H1 (cell line): ENCODE results near the gene TBC1D22A. TPM values are rescaled to one million over a fixed set of nuclear protein-coding genes. Genes with fewer than 3 reads are reported as not detected.

ENCODE experiments used
- ATF2 ChIP-seq: IDR thresholded peaks from 2 replicates; pipeline ENCODE4 v1.6.1; 2012; ENCODE audit warnings: low read length, inconsistent platforms
- ATF3 ChIP-seq: IDR thresholded peaks from 2 replicates; pipeline ENCODE4 v1.6.1; 2011; ENCODE audit warnings: low read depth, mild to moderate bottlenecking, low read length; ENCODE audit not compliant: insufficient read depth
- CEBPB ChIP-seq: IDR thresholded peaks from 2 replicates; pipeline ENCODE4 v1.6.1; 2012; ENCODE audit warnings: low read depth, low read length
- CHD7 ChIP-seq: fragments of 300-600 bp; sonication (generic); IDR thresholded peaks from 2 replicates; pipeline ENCODE4 v1.7.1; 2012; ENCODE audit warnings: low read length, moderate library complexity, mild to moderate bottlenecking, inconsistent platforms; ENCODE audit not compliant: insufficient replicate concordance
- EZH2 ChIP-seq: fragments of 200-600 bp; sonication (generic); IDR thresholded peaks from 2 replicates; pipeline ENCODE4 v1.7.1; 2012; ENCODE audit warnings: low read depth, mild to moderate bottlenecking, moderate library complexity, low read length, inconsistent platforms; ENCODE audit not compliant: severe bottlenecking
- GABPA ChIP-seq: IDR thresholded peaks from 2 replicates; pipeline ENCODE4 v1.6.1; 2011; ENCODE audit warnings: mild to moderate bottlenecking, low read length, moderate library complexity, borderline replicate concordance; ENCODE audit not compliant: insufficient read depth
- PHF8 ChIP-seq: fragments of 200-600 bp; sonication (generic); conservative IDR thresholded peaks from 2 replicates; pipeline ENCODE4 v1.7.1; 2012; ENCODE audit warnings: low read depth, mild to moderate bottlenecking, inconsistent platforms, low read length, moderate library complexity
- POLR2A ChIP-seq, 2 experiments: IDR thresholded peaks; 1 replicate in 1 of 2; 2 replicates in 1 of 2; pipeline ENCODE4 v1.6.1; 2011; ENCODE audit warnings: low read depth in 2 of 2, low read length in 2 of 2, mild to moderate bottlenecking in 2 of 2; ENCODE audit errors: control extremely low read depth in 1 of 2
- POU5F1 ChIP-seq: IDR thresholded peaks from 2 replicates; pipeline ENCODE4 v1.6.1; 2011; ENCODE audit warnings: low read depth, mild to moderate bottlenecking, low read length, moderate library complexity
- RBBP5 ChIP-seq: IDR thresholded peaks from 2 replicates; pipeline ENCODE4 v1.7.1; 2012; ENCODE audit warnings: low read depth, mild to moderate bottlenecking, inconsistent platforms, low read length, moderate library complexity, borderline replicate concordance
- polyA plus RNA-seq, 7 experiments: library from polyadenylated mRNA; depleted of rRNA in 3 of 7; stranded (reverse) in 5 of 7; unstranded in 2 of 7; fragments of >200 nt in 5 of 7; fragments of 200-250 nt in 2 of 7; gene quantifications; 1 replicate in 5 of 7; 2 replicates in 1 of 7; 4 replicates in 1 of 7; pipeline versions ENCODE4 v1.2.1 to v1.2.3, GENCODE V29; 2011 to 2013; ENCODE audit warnings: missing spikeins in 2 of 7, mixed read lengths in 2 of 7
- total RNA-seq: library from RNA; stranded (reverse); fragmentation: NEBNext Ultra II Directional; extraction: Animal tissue kit (Norgen Biotek cat#: 25700); gene quantifications from 2 replicates; pipeline ENCODE4 v1.2.1, GENCODE V29; 2021

The TBC1D22A gene
- total and polyA plus RNA-seq, 2 of the 8 experiments (the other 6 are each of a cell fraction or from before 2014, with no cell fraction given) = 11.9 to 18.4 TPM

- no peak for TF ChIP-seq CHD7
- TF ChIP-seq RBBP5 = no peak
- TF ChIP-seq POLR2A (IDR thresholded peaks at IDR 0.05; ENCODE audit: control extremely low read depth in 1 of 2, low read depth in 2 of 2, low read length in 2 of 2) = no peak
- TF ChIP-seq PHF8 = no peak
- no peak for TF ChIP-seq CEBPB
- TF ChIP-seq POU5F1 = no peak
- no peak for TF ChIP-seq GABPA
- TF ChIP-seq EZH2 = no peak
- no peak for TF ChIP-seq ATF3
- no peak for TF ChIP-seq ATF2
These were observed 403.6 kb downstream of the TBC1D22A start (continued) for GRCh38 chr22:47166033-47166404.
